Neutrophil (primary cell): ENCODE data around the gene KRTAP19-5.

Experiments
- H3K27ac ChIP-seq: fragments of 200-600 bp; sonication (generic); 2 replicates; pipeline ENCODE4 v1.5.1; 2016; ENCODE audit warnings: mild to moderate bottlenecking, moderate library complexity
- H3K27me3 ChIP-seq: fragments of 200-600 bp; sonication (generic); 2 replicates; pipeline ENCODE4 v1.6.0; 2016; ENCODE audit warnings: mild to moderate bottlenecking
- H3K36me3 ChIP-seq: fragments of 200-600 bp; sonication (generic); 2 replicates; pipeline ENCODE4 v1.5.1; 2017
- H3K4me1 ChIP-seq, 2 experiments: fragments of 200-600 bp in 1 of 2; sonication (generic) in 1 of 2; 1 replicate in 1 of 2; 2 replicates in 1 of 2; pipeline versions ENCODE4 v1.5.1 to v1.6.1; 2013 to 2016; ENCODE audit warnings: low read depth in 1 of 2, low read length in 1 of 2, mild to moderate bottlenecking in 1 of 2, moderate library complexity in 1 of 2; ENCODE audit not compliant: control insufficient read depth in 1 of 2, insufficient read depth in 1 of 2
- H3K4me3 ChIP-seq, 2 experiments: fragments of 200-600 bp in 1 of 2; sonication (generic) in 1 of 2; 1 replicate in 1 of 2; 2 replicates in 1 of 2; pipeline ENCODE4 v1.5.1; 2013 to 2016; ENCODE audit warnings: low read depth in 1 of 2, low read length in 1 of 2, mild to moderate bottlenecking in 1 of 2, moderate library complexity in 1 of 2
- H3K9me3 ChIP-seq: fragments of 200-600 bp; sonication (generic); 2 replicates; pipeline ENCODE4 v1.5.1; 2016
- CTCF ChIP-seq: fragments of 200-600 bp; sonication (generic); IDR thresholded peaks from 2 replicates; pipeline ENCODE4 v1.5.1; 2016; ENCODE audit warnings: antibody characterized with exemption

The KRTAP19-5 gene

GRCh38 chr21:30491963-30492428, 9.9 kb downstream of the KRTAP19-5 start, which contains the start of gene KRTAP19-3:
Gene KRTAP19-3 (minus strand): TSS chr21:30492013. CDS start chr21:30491957, 56 bp downstream.
- Histone ChIP-seq H3K36me3 (no peaks in the 10 kb centered on the region), H3K4me1 (no peaks in the 10 kb centered on the region), H3K4me3 (no peak within 1 kb of the TSS), H3K27ac (no peak within 1 kb of the TSS), H3K9me3 (no peaks in the 10 kb centered on the region), H3K27me3 (no peaks in the 10 kb centered on the region)
- TF ChIP-seq CTCF, result no peak

DNA sequence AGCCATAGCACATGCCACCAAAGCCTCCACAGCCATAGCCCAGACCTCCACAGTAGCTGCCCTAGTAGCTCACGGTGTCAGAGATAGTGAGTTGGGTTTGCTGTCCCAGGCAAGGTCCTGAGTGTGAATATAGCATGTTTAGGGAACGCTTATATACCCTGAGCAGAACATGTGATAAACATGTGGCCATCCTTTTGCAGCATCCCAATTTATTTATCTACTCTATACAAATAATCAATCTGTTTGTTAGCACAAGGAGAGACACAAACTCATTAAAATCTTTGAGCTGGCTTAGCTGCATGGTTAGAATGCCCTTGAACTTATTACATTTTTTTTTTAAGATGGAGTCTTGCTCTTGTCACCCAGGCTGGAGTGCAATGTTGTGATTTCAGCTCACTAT, 14.6 kb downstream of the KRTAP19-5 start, which contains the start of gene KRTAP19-2:
KRTAP19-2 (minus strand) TSS at position 101 of the 400 bp plus-strand sequence; CDS start at position 13, 88 bp downstream.
- no peak within 1 kb of the TSS for H3K27ac ChIP-seq
- H3K27me3 ChIP-seq, result no peaks in the 10 kb centered on the region
- no peaks in the 10 kb centered on the region for H3K9me3 ChIP-seq
- TF ChIP-seq CTCF, result no peak
- H3K4me3 ChIP-seq, result no peak within 1 kb of the TSS
- H3K36me3 ChIP-seq, result no peaks in the 10 kb centered on the region
- no peaks in the 10 kb centered on the region for H3K4me1 ChIP-seq

DNA sequence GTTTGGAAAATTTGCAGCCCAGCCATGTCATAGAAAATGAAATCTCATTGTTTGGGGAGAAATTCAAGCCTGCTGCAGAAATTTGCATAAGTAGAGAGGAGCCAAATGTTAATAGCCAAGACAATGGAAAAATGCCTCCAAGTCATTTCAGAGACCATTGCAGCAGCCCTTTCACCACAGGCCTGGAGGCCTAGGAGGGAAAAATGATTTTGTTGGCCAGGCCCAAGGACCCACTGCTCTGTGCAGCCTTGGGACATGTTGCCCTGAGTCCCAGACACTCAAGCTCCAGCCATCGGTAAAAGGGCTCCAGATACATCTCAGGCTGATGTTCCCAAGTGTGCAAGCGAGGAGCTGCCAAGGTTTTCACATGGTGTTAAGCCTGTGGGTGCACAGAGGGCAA, 15.8 kb downstream of the KRTAP19-5 start:
- no peaks in the 10 kb centered on the region for H3K36me3 ChIP-seq
- no peaks in the 10 kb centered on the region for H3K9me3 ChIP-seq
- no peak overlapping the region for H3K4me3 ChIP-seq
- no peak for TF ChIP-seq CTCF
- no peaks in the 10 kb centered on the region for H3K27me3 ChIP-seq
- H3K4me1 ChIP-seq, result no peaks in the 10 kb centered on the region
- no peak overlapping the region for H3K27ac ChIP-seq

- H3K36me3 ChIP-seq, result no peaks in the 10 kb centered on the region
Measured at GRCh38 chr21:30482130-30482529, 19.8 kb downstream of the KRTAP19-5 start.

GRCh38 chr21:30480145-30480544, 21.8 kb downstream of the KRTAP19-5 start, which contains the start of gene KRTAP19-1:
Gene KRTAP19-1 (minus strand): TSS chr21:30480367. CDS start chr21:30480317, 50 bp downstream.
- H3K9me3 ChIP-seq, result no peaks in the 10 kb centered on the region
- TF ChIP-seq CTCF, result no peak
- H3K36me3 ChIP-seq, result no peaks in the 10 kb centered on the region
- H3K27ac ChIP-seq, result no peak within 1 kb of the TSS
- H3K4me3 ChIP-seq, result no peak within 1 kb of the TSS
- no peaks in the 10 kb centered on the region for H3K27me3 ChIP-seq
- no peaks in the 10 kb centered on the region for H3K4me1 ChIP-seq

More at GRCh38 chr21:30482130-30482529, 19.8 kb downstream of the KRTAP19-5 start:
- no peak overlapping the region for H3K27ac ChIP-seq
- no peak overlapping the region for H3K4me3 ChIP-seq
- H3K9me3 ChIP-seq, result no peaks in the 10 kb centered on the region
- no peaks in the 10 kb centered on the region for H3K27me3 ChIP-seq
- H3K4me1 ChIP-seq, result no peaks in the 10 kb centered on the region
- TF ChIP-seq CTCF, result no peak
